DOHH2 (cell line): ENCODE measurements around the gene FCN1.

ENCODE experiments used
- H3F3A ChIP-seq: fragments of 200-600 bp; sonication (generic), shearing (Covaris generic); 2 replicates; pipeline ENCODE4 v1.6.0; 2016; ENCODE audit warnings: antibody characterized with exemption, mild to moderate bottlenecking; ENCODE audit not compliant: control insufficient read depth, insufficient read depth
- H3K27ac ChIP-seq: fragments of 200-600 bp; sonication (generic); 2 replicates; pipeline ENCODE4 v1.5.1; 2014; ENCODE audit warnings: low read depth, mild to moderate bottlenecking, low read length, moderate library complexity
- H3K27me3 ChIP-seq: fragments of 200-600 bp; sonication (generic); 2 replicates; pipeline ENCODE4 v1.6.1; 2014; ENCODE audit warnings: mild to moderate bottlenecking, low read length, mixed read lengths; ENCODE audit not compliant: control insufficient read depth
- H3K36me3 ChIP-seq: fragments of 200-600 bp; sonication (generic); 2 replicates; pipeline ENCODE4 v1.6.1; 2014; ENCODE audit warnings: mild to moderate bottlenecking, low read length, moderate library complexity, mixed read lengths; ENCODE audit not compliant: control insufficient read depth
- H3K4me1 ChIP-seq: fragments of 200-600 bp; sonication (generic); 2 replicates; pipeline ENCODE4 v1.6.1; 2014; ENCODE audit warnings: mild to moderate bottlenecking, low read length, mixed read lengths; ENCODE audit not compliant: control insufficient read depth
- H3K4me2 ChIP-seq: fragments of 200-600 bp; sonication (generic); 2 replicates; pipeline ENCODE4 v1.6.0; 2014; ENCODE audit warnings: mild to moderate bottlenecking, low read length, moderate library complexity
- H3K4me3 ChIP-seq: fragments of 200-600 bp; sonication (generic); 2 replicates; pipeline ENCODE4 v1.5.1; 2014; ENCODE audit warnings: mild to moderate bottlenecking, low read length, mixed read lengths
- H3K79me2 ChIP-seq: fragments of 200-600 bp; sonication (generic); 2 replicates; pipeline ENCODE4 v1.6.1; 2014; ENCODE audit warnings: mild to moderate bottlenecking, low read length, mixed read lengths; ENCODE audit not compliant: control insufficient read depth
- H3K9me2 ChIP-seq: fragments of 200-600 bp; sonication (generic); replicated peaks from 2 replicates; pipeline ENCODE4 v1.6.1; 2014; ENCODE audit warnings: mild to moderate bottlenecking, low read length, mixed read lengths; ENCODE audit not compliant: control insufficient read depth
- H3K9me3 ChIP-seq: fragments of 200-600 bp; sonication (generic); 2 replicates; pipeline ENCODE4 v1.6.1; 2014; ENCODE audit warnings: antibody characterized with exemption, low read length, mixed read lengths; ENCODE audit not compliant: control insufficient read depth, insufficient read depth
- H4K20me1 ChIP-seq: fragments of 200-600 bp; sonication (generic); 2 replicates; pipeline ENCODE4 v1.6.0; 2014; ENCODE audit warnings: low read depth, mild to moderate bottlenecking, antibody characterized with exemption, low read length, moderate library complexity; ENCODE audit not compliant: control insufficient read depth, insufficient read depth
- CTCF ChIP-seq: fragments of 200-600 bp; sonication (generic); IDR thresholded peaks from one replicate; pipeline ENCODE4 v1.5.1; 2014; ENCODE audit warnings: antibody characterized with exemption, mild to moderate bottlenecking, low read depth, low read length; ENCODE audit not compliant: poor library complexity, severe bottlenecking
- EZH2phosphoT487 ChIP-seq: fragments of 200-600 bp; sonication (generic); IDR thresholded peaks from 2 replicates; pipeline ENCODE4 v1.6.1; 2017; ENCODE audit warnings: borderline replicate concordance, mild to moderate bottlenecking, antibody characterized with exemption, low read length, moderate library complexity, mixed read lengths

FCN1 gene

DNA sequence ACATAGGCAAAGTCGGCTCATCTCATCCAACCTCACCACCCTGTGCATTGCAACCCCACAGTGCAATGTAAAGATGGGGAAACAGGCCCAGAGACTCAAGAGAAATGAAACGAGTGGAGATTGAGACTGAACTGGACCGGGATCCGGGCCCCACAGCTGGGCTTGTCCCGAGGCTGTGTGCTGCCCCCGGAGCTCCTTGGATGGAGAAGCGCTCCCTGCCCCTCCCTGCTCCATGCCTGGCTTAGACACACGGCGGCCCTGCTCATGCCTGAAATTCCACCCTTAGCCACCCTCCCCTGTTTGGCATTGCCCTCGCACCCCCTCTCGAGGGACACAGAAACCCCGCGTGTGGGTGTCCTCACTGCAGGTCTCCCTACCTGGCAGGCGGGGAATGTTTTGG, 27.2 kb upstream of the FCN1 start:
- no peaks in the 10 kb centered on the region for H3K27me3 ChIP-seq

DNA sequence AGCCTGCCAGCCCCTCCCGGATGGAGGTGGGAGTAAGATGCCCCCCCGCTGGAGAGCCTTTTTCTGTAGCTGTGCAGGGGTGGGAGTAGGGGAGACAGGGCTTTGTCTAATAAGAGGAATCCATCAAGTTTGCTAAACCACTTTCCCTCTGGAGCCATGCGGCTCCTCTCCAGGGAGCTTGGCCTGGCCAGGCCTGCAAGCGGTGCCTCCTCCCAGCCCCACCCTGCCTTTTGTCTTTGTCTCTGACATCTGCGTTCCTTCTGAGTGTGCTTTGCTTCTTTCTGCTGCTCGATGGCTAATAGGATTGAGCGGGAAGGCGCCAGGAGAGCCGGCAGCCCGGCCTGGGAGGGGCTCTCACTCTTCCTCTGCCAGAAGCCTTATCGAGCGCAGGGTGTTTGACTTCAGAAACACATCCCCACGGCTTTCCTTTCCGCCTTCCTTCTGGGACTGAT, 26.7 kb upstream of the FCN1 start:
- Histone ChIP-seq H3K4me3 (no peak overlapping the region), H3K4me2 (no peak overlapping the region), H3F3A (no peaks in the 10 kb centered on the region), H3K27ac (no peak overlapping the region), H3K4me1 (no peaks in the 10 kb centered on the region), H3K9me2 (no peaks in the 10 kb centered on the region), H4K20me1 (no peaks in the 10 kb centered on the region), H3K79me2 (no peaks in the 10 kb centered on the region), H3K9me3 (no peaks in the 10 kb centered on the region), H3K36me3 (no peaks in the 10 kb centered on the region), H3K27me3 (no peaks in the 10 kb centered on the region)
- TF ChIP-seq CTCF = no peak
- TF ChIP-seq EZH2phosphoT487 = no peak

More for the DNA sequence above, 27.2 kb upstream of the FCN1 start:
- Histone ChIP-seq H3K9me2 (no peaks in the 10 kb centered on the region), H3K36me3 (no peaks in the 10 kb centered on the region), H3K4me3 (no peak overlapping the region), H3K4me1 (no peaks in the 10 kb centered on the region), H3F3A (no peaks in the 10 kb centered on the region), H3K79me2 (no peaks in the 10 kb centered on the region), H4K20me1 (no peaks in the 10 kb centered on the region), H3K27ac (no peak overlapping the region), H3K9me3 (no peaks in the 10 kb centered on the region), H3K4me2 (no peak overlapping the region)
- no peak for TF ChIP-seq EZH2phosphoT487
- no peak for TF ChIP-seq CTCF

- no peaks in the 10 kb centered on the region for H3K27me3 ChIP-seq
- H3K27ac ChIP-seq = no peak overlapping the region
- H3K36me3 ChIP-seq = no peaks in the 10 kb centered on the region
- no peak overlapping the region for H3K4me2 ChIP-seq
- no peaks in the 10 kb centered on the region for H3K4me1 ChIP-seq
- no peaks in the 10 kb centered on the region for H3K9me2 ChIP-seq
- H4K20me1 ChIP-seq = no peaks in the 10 kb centered on the region
- TF ChIP-seq CTCF (no peak), EZH2phosphoT487 (no peak)
- H3F3A ChIP-seq = no peaks in the 10 kb centered on the region
- H3K4me3 ChIP-seq = no peak overlapping the region
- H3K9me3 ChIP-seq = no peaks in the 10 kb centered on the region
- H3K79me2 ChIP-seq = no peaks in the 10 kb centered on the region
Observed at GRCh38 chr9:134943836-134944235, 26.1 kb upstream of the FCN1 start.

- Histone ChIP-seq H3K9me2 (no peaks in the 10 kb centered on the region), H3K4me1 (no peaks in the 10 kb centered on the region), H3K27me3 (no peaks in the 10 kb centered on the region), H3K27ac (no peak overlapping the region), H4K20me1 (no peaks in the 10 kb centered on the region), H3K4me3 (no peak overlapping the region), H3K79me2 (no peaks in the 10 kb centered on the region), H3F3A (no peaks in the 10 kb centered on the region), H3K36me3 (no peaks in the 10 kb centered on the region), H3K9me3 (no peaks in the 10 kb centered on the region), H3K4me2 (no peak overlapping the region)
- TF ChIP-seq EZH2phosphoT487 = no peak
- TF ChIP-seq CTCF = no peak
Observed at GRCh38 chr9:134943411-134943810, 25.7 kb upstream of the FCN1 start.
